ENCODE measurements around the gene TXNL4A. TPM values are rescaled to one million over a fixed set of nuclear protein-coding genes. Genes with fewer than 3 reads are reported as not detected.
A peak's percentile ranks its signal among the peaks of the same experiment; 100 is the strongest.

TXNL4A gene
- total RNA-seq, 2 donors from 2014 or later: 117 to 138 TPM

- Mint-ChIP-seq H3K36me3 (ENCODE audit: low read depth) (peaks cover 32% of the 10 kb centered on the region), H3K27me3 (ENCODE audit: insufficient read depth) (peaks cover 27% of the 10 kb centered on the region), H3K27ac (no peak overlapping the region), H3K4me3 (no peak overlapping the region), H3K9me3 (no peaks in the 10 kb centered on the region), H3K4me1 (peaks cover 20% of the 10 kb centered on the region)
- Histone ChIP-seq H3K36me3 (ENCODE audit: control insufficient read depth, insufficient read depth, low read length) (peaks cover 32% of the 10 kb centered on the region), H3K27ac (ENCODE audit: low read depth, low read length) (no peak overlapping the region), H3K27me3 (ENCODE audit: control insufficient read depth, insufficient read depth, low read length, poor library complexity, severe bottlenecking) (no peaks in the 10 kb centered on the region), H3K4me1 (ENCODE audit: control insufficient read depth, insufficient read depth, low read length) (peaks cover 11% of the 10 kb centered on the region), H3K9me3 (ENCODE audit: control insufficient read depth, low read length) (no peaks in the 10 kb centered on the region), H3K9ac (ENCODE audit: extremely low read depth, low read length, poor library complexity, severe bottlenecking) (no peak overlapping the region), H3K4me3 (ENCODE audit: low read length) (no peak overlapping the region)
- no peak for TF ChIP-seq CTCF (conservative IDR thresholded peaks at IDR 0.05)
- 84 to 88% methylated on average over 10 to 17 of the region's 17 CpGs for WGBS, 2 experiments (ENCODE audit: insufficient coverage in 1 of 2, insufficient read length in 1 of 2)
- peak; percentile 53 for DNase-seq
These were observed 43.0 kb downstream of the TXNL4A start for GRCh38 chr18:79945118-79946042.

GRCh38 chr18:79944746-79945117 lies 43.6 kb downstream of the TXNL4A start:
- 60% methylated on average over 1 of the region's 3 CpGs; no CpG with 5 or more reads in 1 of the 2 experiments for WGBS, 2 experiments (ENCODE audit: insufficient coverage in 1 of 2, insufficient read length in 1 of 2)
- H3K4me3 Mint-ChIP-seq: no peak overlapping the region

GRCh38 chr18:79944126-79944731 lies 44.1 kb downstream of the TXNL4A start:
- 85% methylated on average over 8 to 11 of the region's 11 CpGs for WGBS, 2 experiments (ENCODE audit: insufficient coverage in 1 of 2, insufficient read length in 1 of 2)
- Mint-ChIP-seq H3K27ac (no peak overlapping the region), H3K4me3 (no peak overlapping the region), H3K36me3 (ENCODE audit: low read depth) (peaks cover 38% of the 10 kb centered on the region), H3K9me3 (no peaks in the 10 kb centered on the region), H3K27me3 (ENCODE audit: insufficient read depth) (peaks cover 16% of the 10 kb centered on the region), H3K4me1 (peaks cover 20% of the 10 kb centered on the region)
- TF ChIP-seq CTCF (conservative IDR thresholded peaks at IDR 0.05): no peak
- peak; percentile 52 for DNase-seq
- peaks cover 32% of the 10 kb centered on the region for H3K36me3 ChIP-seq (ENCODE audit: control insufficient read depth, insufficient read depth, low read length)
- H3K4me1 ChIP-seq (ENCODE audit: control insufficient read depth, insufficient read depth, low read length): peaks cover 11% of the 10 kb centered on the region
- no peaks in the 10 kb centered on the region for H3K27me3 ChIP-seq (ENCODE audit: control insufficient read depth, insufficient read depth, low read length, poor library complexity, severe bottlenecking)
- no peaks in the 10 kb centered on the region for H3K9me3 ChIP-seq (ENCODE audit: control insufficient read depth, low read length)
- no peak overlapping the region for H3K9ac ChIP-seq (ENCODE audit: extremely low read depth, low read length, poor library complexity, severe bottlenecking)
- no peak overlapping the region for H3K4me3 ChIP-seq (ENCODE audit: low read length)
- no peak overlapping the region for H3K27ac ChIP-seq (ENCODE audit: low read depth, low read length)

More at GRCh38 chr18:79944746-79945117, 43.6 kb downstream of the TXNL4A start:
- no peak overlapping the region for H3K4me3 ChIP-seq (ENCODE audit: low read length)
- Mint-ChIP-seq H3K9me3 (no peaks in the 10 kb centered on the region), H3K27ac (no peak overlapping the region), H3K4me1 (peaks cover 20% of the 10 kb centered on the region), H3K36me3 (ENCODE audit: low read depth) (peaks cover 37% of the 10 kb centered on the region), H3K27me3 (ENCODE audit: insufficient read depth) (peaks cover 21% of the 10 kb centered on the region)
- DNase-seq: no peak
- no peak overlapping the region for H3K9ac ChIP-seq (ENCODE audit: extremely low read depth, low read length, poor library complexity, severe bottlenecking)
- no peaks in the 10 kb centered on the region for H3K9me3 ChIP-seq (ENCODE audit: control insufficient read depth, low read length)
- H3K36me3 ChIP-seq (ENCODE audit: control insufficient read depth, insufficient read depth, low read length): peaks cover 32% of the 10 kb centered on the region
- no peak for TF ChIP-seq CTCF (conservative IDR thresholded peaks at IDR 0.05)
- H3K27ac ChIP-seq (ENCODE audit: low read depth, low read length): no peak overlapping the region
- H3K4me1 ChIP-seq (ENCODE audit: control insufficient read depth, insufficient read depth, low read length): peaks cover 11% of the 10 kb centered on the region
- no peaks in the 10 kb centered on the region for H3K27me3 ChIP-seq (ENCODE audit: control insufficient read depth, insufficient read depth, low read length, poor library complexity, severe bottlenecking)
